G401 (cell line): Measurements from ENCODE around the gene NTRK2. TPM values are rescaled to one million over a fixed set of nuclear protein-coding genes. Genes with fewer than 3 reads are reported as not detected.
"Not testable (repeated sequence)": the region's sequence is repeated elsewhere in the genome, so short reads cannot be mapped to it uniquely, and the experiment has no call there.

ENCODE experiments used
- DNase-seq: peaks from one replicate; pipeline ENCODE4 v3.0.0-alpha.2; 2015; ENCODE audit warnings: low spot score
- in situ Hi-C: cut with HindIII; loops from 2 replicates; pipeline ENCODE4 v1.10.0; 2016; ENCODE audit warnings: low sequenced_read_pairs, mixed read lengths
- total RNA-seq: library from RNA; depleted of rRNA; stranded (reverse); fragments of >200 nt; shearing (Covaris generic); gene quantifications from 2 replicates; pipeline ENCODE4 v1.2.3, GENCODE V29; 2014

NTRK2 gene
- total RNA-seq, 1 experiment from 2014 or later, result not detected

DNA sequence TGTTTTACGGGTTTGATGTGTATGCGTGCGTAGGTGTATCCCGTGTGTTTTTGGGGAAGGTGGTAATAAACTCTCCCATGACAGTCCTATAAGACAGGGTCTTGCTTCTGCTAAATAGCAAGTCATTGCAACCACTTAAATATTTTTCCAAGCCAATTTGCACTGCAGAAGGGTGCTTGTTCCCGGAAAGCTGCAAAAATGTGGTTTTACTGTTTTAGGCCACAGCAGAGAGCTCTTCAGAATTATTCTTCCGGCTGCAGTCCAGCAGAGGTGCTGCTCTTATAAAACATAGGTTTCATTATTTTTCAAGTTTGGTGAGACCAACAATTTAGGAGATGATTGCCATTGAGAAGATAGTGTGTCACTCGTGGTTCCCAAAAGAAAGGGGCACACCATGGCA lies 192.8 kb downstream of the NTRK2 start:
- DNase-seq, result no peak
- in situ Hi-C loops, result no loop called here

DNA sequence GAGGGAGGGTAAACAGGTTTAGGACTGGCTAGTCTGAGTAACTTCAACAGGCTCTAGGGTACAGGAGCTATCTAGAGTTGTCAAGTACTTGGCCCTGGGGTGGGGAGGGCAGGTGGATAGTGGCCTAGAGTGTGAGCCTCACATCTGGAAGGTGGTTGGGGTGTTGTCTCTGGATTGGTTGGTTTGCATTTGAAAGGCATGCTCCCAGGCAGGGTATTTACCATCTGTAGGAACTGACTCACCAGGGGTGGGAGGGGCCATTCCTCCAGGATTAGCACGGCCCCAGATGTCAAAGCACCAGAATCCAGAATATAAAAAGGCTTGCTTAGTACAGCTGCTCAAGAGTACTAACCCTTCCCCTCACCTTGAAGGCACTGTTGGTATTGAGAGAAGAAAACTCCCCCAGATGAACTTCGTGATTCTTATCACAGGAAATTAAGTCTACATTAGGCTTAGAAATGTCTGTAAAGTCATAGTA lies 193.3 kb downstream of the NTRK2 start:
- in situ Hi-C loops, result no loop called here
- DNase-seq, result no peak

DNA sequence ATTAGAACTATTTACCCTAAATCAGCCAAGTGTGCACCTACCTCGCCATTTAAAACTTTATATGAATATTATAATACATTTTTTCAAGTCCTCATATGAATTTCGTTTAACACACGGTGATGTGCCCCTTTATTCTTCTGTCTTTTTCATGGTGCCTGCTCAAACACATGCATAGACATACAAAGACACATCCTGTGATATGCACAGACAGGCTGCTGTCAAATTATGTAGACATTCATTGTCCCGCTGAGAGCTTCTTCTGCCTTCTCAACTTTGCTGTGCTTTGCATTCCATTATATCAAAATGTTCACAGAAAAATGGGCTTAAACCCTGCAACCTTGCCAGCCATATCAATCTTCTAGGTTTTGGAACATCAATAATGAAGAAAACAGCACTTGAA lies 193.8 kb downstream of the NTRK2 start:
- in situ Hi-C loops, result no loop called here
- no peak for DNase-seq

DNA sequence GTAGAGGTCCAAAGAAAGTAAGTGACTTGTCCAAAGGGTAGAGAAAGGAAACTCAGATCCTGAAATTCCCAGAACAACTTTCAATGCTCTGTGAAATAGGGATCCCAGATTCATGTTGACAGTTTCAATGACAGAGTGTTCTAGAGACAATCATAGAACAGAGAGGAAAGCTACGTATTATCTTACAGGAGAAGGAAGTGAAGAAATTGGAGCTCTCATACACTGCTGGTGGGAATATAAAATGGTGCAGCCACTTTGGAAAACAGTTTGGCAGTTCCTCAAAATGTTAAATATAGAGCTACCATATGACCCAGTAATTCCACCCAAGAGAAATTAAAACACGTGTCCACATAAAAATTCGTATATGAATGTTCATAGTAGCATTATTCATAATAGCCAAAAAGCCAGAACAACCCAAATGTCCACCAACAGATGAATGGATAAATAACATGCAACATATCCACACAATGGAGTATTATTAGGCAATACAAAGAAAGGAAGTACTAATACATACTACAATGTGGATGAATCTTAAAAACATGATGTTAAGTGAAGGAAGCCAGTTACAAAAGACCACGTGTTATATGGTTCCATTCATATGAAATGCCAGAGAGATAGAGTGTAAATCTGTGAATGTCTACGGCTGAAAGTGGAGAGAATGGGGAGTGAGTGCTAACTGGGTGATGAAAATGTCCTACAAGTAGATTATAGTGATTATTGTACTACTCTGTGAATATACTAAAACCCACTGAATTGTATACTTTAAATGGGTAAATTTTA lies 197.1 kb downstream of the NTRK2 start:
- in situ Hi-C loops, result no loop called here
- peak; percentile 58 for DNase-seq

DNA sequence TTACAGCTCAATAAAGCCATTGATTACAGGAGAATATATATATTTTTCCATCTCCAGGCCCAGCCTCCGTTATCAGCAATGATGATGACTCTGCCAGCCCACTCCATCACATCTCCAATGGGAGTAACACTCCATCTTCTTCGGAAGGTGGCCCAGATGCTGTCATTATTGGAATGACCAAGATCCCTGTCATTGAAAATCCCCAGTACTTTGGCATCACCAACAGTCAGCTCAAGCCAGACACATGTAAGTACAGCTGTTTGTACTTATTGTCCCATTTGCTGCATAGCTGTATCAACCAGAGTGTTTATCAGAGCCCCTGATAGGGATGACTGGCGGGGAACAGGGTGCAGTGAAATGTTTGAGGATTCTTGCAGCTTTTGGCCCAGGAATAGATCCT lies 197.7 kb downstream of the NTRK2 start:
- in situ Hi-C loops, result no loop called here
- DNase-seq, result no peak

DNA sequence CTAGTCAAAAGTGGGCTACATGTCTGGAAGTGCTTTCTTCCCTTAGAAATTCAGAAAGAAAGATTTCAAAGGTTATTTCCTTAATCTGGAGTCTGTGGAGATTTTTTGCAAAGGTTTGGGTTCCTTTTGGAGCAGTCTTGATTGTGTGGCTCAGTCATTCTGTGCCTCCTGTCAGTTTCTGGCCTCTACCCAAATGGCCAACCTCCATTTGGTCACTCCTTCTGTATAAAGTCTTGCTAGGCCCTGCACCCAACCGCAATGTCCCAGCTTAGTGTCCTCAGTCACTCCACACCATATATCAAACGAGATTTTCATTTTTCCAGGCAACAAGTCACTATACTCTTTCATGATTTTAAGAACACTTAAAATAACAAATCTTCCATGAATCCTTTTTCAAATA lies 199.6 kb downstream of the NTRK2 start:
- peak; percentile 83 for DNase-seq
- in situ Hi-C loops, result no loop called here

DNA sequence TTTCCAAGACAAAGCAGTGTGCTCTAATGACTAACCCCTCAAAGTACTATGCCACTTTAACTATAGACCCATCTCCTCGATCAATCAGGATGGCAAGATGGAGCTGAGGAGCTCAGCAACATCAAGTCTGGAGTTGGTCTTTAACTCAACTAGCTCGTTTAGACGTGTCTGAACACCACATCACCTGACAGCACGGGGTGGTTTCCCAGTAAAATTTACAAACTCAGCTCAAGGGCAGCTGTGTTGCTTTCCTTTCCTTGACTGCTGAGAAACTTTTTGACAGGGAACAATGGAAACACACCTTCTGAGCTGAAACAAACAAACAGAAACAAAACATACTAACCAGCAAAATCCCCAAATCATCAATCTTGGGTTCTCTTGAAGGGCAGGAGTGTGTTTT lies 202.5 kb downstream of the NTRK2 start:
- in situ Hi-C loops, result no loop called here
- no peak for DNase-seq

DNA sequence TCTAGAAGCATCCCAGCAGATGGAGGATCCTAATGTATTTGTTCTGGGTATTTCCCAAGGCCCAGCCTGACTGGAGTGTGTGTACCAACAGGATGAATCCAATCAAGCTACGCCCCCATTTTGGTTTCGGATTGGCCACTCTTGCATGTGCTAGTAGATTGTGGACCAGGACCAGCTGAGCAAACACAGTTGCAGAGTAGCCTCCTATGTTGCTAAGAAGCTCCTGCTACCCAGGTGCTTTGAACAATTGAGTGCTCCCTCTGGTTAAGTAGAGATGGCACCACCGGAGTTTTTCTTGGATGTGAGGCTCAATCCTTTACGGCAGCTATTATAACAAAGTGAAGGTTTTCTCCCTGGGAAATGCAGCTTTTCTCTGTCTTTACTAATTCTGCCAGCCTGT lies 204.5 kb downstream of the NTRK2 start:
- no peak for DNase-seq

DNA sequence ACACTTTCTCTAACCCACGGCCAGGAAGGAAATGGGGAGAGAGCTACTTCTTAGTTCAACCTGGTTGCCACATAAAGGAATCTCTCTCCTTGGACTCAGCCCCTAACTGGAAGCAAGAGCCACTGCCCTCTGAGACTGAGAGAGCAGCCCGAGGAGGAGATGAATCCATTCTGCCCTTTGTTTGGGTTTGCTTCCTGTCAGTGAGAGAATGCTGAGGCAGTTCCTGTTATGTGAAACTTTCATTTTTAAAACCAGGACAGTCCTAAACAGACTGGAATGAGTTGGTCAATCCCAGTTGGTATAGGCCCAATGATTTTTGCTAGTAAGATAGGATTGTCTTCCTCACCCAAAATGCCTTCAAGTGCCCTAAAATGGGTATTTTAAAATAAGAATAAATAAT lies 205.1 kb downstream of the NTRK2 start:
- no peak for DNase-seq
- in situ Hi-C loops, result no loop called here

More for the DNA sequence above, 204.5 kb downstream of the NTRK2 start:
- in situ Hi-C loops, result no loop called here

DNA sequence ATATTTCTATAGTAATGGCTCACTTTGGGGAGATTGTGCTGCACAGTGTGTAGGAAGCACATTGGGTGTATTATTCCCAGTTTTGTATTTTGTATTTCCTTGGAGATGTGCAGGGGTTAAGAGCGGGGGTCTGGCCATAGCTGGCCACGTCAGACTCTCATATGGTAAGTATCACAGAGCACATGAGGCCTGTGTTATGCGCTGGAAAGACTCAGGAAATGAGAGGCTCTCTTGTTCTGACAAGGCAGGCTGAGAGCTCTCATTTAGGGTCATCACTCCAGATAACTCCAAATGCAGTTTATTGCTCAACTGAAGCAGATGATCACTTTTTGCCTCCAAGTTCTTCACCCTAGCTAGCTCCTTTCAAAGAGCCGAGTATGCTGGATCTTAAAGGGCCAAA lies 205.7 kb downstream of the NTRK2 start:
- DNase-seq, result no peak
- in situ Hi-C loops, result no loop called here

DNA sequence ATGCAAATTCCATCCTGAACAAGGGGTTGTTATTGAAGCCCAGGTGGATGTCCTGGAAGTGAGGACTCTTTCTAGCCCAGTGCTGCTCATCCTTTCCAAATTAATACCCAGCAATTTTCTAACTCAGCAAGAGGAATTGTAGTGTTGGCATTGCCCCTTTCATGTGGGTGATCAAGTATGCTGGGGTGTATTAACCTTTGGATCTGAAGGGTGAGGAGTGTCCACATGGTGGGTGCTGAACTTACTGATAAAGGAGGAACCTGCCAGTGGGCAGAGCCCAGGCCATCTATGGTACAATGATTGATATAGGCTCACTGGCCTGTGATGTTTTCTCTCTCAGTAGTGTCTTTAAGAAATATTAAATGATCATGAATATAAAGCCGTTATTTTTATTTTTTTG lies 210.1 kb downstream of the NTRK2 start:
- no peak for DNase-seq
- in situ Hi-C loops, result no loop called here

DNA sequence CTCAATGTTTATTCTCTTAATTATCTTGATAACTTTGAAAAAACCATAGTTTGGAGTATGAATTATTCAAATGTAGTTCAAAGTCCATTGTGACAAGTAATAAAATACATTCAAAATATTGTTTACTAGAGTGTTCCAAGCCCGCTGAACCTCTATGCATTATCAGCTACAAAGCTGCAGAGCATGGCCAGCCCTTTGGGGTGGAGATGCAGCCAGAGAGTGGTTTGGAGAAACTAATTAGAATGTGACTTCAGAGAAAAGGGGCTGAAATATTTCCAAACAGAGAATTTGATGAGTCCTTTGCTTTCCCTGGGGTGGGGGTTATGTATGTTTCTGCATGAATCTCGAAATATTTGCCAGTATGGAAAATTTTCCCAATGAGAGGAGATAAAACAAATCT lies 211.3 kb downstream of the NTRK2 start:
- in situ Hi-C loops, result no loop called here
- no peak for DNase-seq

DNA sequence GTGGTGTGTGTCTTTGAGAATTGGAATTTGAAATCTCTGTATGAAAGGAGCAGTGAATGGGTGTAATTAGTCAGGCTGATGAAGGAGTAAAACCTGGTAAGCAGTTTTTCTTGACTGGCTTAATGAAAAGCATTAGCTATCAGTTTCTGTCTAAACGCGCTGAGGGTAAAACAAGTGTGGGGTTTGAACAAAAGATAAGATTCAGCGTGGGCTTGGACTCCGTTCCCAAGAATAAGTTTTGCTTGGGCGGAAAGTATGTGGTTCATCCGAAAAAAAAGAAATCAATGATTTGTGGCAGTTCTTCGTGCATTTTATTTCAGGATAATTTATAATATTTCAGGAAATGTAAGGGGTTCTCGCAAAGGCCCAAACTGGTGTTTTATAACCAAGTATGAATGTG lies 217.3 kb downstream of the NTRK2 start:
- in situ Hi-C loops, result no loop called here
- DNase-seq, result no peak

DNA sequence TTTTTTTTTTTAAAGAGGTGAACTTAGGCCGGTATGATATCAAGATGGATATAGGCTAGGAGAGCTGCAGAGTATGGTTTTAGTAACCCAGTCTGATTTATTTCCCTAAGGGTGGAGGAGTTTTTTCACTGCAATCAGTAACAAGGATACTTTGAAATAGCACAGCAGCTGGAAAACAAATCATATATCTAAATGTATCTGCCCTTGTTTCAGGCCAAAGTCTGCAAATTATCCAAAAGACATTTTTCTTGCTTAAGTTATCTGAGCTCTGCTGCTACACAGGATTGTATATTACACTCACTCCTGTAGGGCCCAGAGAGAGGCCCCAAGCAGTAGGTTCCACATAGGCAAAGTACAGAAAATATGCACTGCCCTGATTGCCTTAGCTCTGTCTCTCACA lies 222.4 kb downstream of the NTRK2 start:
- no peak for DNase-seq
- in situ Hi-C loops, result no loop called here

DNA sequence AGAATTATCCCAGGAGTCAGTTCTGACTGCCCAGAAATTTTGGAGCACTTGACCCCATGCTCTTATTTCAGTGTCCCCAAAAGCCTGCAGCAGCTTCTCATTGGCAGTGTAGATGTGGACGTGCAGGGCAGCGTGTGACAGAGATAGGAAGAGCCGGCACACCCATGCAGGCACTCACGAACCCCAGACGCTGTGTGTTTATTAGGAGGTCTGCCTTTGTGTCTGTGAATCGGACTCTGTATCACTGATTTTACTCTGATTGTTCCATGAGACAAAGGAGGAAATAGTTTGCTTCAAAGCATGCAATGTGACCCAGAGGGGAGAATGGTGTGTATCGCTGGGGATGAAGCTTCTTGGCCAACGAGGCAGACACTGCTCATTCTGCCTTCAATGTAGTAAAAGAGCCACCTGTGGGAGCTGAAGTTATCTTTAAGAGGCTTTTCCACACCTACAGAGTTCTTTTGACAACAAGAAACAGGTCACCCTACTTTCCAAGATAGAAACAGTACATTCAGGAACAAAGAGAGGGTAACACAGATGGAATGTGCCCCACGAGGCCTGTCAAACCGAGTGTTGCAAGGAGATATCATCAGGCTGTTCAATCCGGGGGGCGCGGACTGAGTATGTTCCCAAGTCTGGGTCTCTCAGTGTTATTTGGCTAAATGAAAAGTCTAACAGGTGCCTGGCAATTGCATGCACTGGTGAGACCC lies 224.0 kb downstream of the NTRK2 start:
- DNase-seq, result no peak
- in situ Hi-C loops, result no loop called here

DNA sequence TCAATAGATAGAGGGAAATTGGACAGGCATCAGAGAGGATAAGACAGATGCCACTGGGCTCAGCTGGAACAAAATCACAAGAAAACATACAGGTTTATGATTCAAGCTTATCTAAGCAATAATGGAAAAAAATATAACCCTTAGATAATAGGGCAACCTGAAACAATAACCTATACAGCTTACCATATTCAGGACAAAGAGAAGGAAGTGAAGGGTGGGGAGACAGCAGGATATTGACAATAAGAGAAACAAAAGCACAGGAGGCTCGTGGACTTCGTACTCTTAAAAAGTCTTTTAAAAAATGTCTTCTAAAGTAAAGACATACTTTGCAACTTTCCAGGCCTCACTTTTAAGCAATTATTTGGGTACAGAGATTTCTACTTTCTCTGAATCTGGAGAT lies 225.3 kb downstream of the NTRK2 start:
- in situ Hi-C loops, result no loop called here
- DNase-seq, result no peak

DNA sequence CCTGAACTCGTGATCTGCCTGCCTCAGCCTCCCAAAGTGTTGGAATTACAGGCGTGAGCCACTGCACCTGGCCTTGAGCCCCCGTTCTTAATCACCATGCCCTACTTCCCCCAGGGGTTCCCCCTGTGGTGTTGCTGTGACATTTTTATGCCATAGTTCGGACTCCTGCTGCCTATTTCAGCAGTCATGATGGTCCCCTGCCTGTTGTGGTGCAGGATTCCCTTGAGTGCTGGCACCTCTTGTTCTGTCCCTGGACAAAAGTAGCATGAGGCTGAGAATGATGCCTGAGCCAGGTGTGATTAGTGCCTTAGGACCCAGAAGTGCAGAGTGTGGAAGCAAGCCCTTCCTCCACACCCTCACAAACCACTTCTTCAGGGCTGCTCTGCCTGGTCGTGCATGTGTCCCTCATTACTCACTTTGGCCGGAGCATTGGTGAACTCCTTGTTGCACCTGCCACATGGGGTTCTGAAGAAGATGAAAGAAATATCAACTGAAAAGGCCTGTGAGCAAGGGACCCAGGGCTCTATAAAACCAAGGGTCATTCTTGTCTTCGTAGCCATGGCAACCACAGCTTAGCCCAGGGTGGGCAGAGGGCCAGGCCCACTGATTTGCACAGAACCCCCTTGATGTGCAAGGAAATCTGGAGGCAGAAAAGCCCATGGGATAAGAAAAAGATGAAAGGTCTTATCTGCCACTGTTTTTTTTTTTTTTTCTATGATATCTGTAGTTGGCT lies 228.0 kb downstream of the NTRK2 start:
- in situ Hi-C loops, result no loop called here
- DNase-seq, result no peak

DNA sequence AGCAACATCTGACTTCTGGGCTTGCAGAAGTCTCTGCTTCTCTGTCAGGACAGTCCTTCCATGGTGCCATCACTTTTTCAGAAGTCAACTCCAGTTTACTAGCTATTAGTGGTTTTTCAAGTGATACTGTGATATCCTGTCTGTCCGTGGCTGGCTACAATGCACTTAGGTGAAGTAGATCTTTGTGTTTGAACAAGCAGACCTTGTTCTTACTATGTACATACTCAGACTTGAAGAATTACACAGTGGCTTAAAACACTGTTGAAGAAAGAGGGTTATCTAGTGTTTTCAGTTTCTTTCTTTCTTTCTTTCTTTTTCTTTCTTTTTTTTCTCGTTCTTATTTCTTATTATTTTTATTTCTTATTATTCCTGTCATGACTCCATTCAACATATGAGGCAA lies 228.7 kb downstream of the NTRK2 start:
- no peak for DNase-seq
- in situ Hi-C loops, result no loop called here

DNA sequence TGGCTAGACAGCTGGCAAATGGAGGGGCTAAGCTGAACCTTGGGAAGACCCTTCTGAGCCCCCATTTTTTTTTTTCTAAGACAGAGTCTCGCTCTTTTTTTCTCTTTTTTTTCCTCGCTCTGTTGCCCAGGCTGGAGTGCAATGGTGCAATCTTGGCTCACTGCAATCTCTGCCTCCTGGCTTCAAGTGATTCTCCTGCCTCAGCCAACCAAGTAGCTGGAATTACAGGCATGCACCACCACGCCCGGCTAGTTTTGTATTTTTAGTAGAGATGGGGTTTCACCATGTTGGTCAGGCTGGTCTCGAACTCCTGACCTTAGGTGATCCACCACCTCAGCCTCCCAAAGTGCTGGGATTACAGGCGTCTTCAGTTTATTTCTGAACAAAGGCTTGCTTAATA lies 229.1 kb downstream of the NTRK2 start:
- in situ Hi-C loops, DNase-seq: not testable (repeated sequence)

DNA sequence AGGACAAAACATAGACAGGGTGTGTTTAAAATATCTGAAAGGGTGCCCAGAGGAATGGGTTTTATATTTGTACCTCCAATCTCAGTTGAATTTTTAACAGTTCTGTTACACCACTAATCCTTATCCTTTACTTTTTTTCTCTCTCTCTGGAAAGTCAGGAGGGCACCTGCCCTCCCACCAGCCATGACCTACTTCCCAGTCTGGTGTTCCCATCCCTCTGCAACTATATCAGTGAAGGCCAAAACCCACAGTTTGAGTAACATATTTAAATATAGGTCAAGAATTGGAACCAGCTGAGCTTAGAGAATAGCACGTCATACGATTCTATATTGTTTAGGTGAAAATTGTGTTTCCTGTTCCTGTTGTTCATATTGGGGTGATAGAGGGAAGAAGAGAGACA lies 229.8 kb downstream of the NTRK2 start:
- in situ Hi-C loops, result no loop called here
- peak; percentile 76 for DNase-seq
